Activated CD8-positive, alpha-beta memory T cell treated with anti-CD3 and anti-CD28 coated beads for 36 hours (primary cell): Measurements from ENCODE around the gene SETD3. TPM values are rescaled to one million over a fixed set of nuclear protein-coding genes. Genes with fewer than 3 reads are reported as not detected.

Experiments
- CTCF ChIA-PET: fragments of 350-600 bp; sonication (Branson Sonifier 250); formaldehyde crosslinking; loops from one replicate; lab custom pipeline; 2021; ENCODE audit warnings: antibody characterized with exemption; lab: Charles Lee
- POLR2A ChIA-PET: fragments of 350-600 bp; sonication (Branson Sonifier 250); formaldehyde crosslinking; loops from one replicate; lab custom pipeline; 2021; ENCODE audit warnings: antibody characterized with exemption; lab: Charles Lee
- total RNA-seq, 2 experiments: library from RNA; stranded (reverse); gene quantifications; one replicate each; pipeline ENCODE4 v1.2.3, GENCODE V29; 2021

SETD3 gene
- total RNA-seq, 2 experiments from 2014 or later: 59.3 to 60.1 TPM

- ChIA-PET CTCF (no interaction called here), POLR2A (no interaction called here)
Observed at GRCh38 chr14:99507860-99508640, 27.4 kb upstream of the SETD3 start.

GRCh38 chr14:99506276-99506675, 25.6 kb upstream of the SETD3 start:
- POLR2A ChIA-PET: no interaction called here

GRCh38 chr14:99505089-99505488, 24.4 kb upstream of the SETD3 start:
- ChIA-PET CTCF (no interaction called here), POLR2A (no interaction called here)

More at GRCh38 chr14:99506276-99506675, 25.6 kb upstream of the SETD3 start:
- CTCF ChIA-PET: no interaction called here

GRCh38 chr14:99503848-99504453, 23.3 kb upstream of the SETD3 start:
- CTCF ChIA-PET: no interaction called here
- POLR2A ChIA-PET: no interaction called here

GRCh38 chr14:99502989-99503421, 22.3 kb upstream of the SETD3 start:
- ChIA-PET POLR2A (no interaction called here), CTCF (no interaction called here)

- ChIA-PET CTCF (no interaction called here), POLR2A (no interaction called here)
Observed at GRCh38 chr14:99497894-99498293, 17.2 kb upstream of the SETD3 start.

- ChIA-PET CTCF (interaction anchor here (0.5 kb wide), 1 partner anchor 262 kb away, joined by 4 read pairs; no protein-coding TSS in a partner anchor), POLR2A (no interaction called here)
Observed at GRCh38 chr14:99497341-99497740, 16.7 kb upstream of the SETD3 start.

- ChIA-PET CTCF (no interaction called here), POLR2A (no interaction called here)
Observed at GRCh38 chr14:99484106-99484505, 3.4 kb upstream of the SETD3 start.

GRCh38 chr14:99481745-99482099, 1.1 kb upstream of the SETD3 start:
- POLR2A ChIA-PET: interaction anchor here (0.6 to 2.4 kb wide), 6 partner anchors 10 to 489 kb away, joined by 3 to 16 read pairs (median 3); partner anchors contain the start of genes BCL11B, CCDC85C and CYP46A1
- CTCF ChIA-PET: interaction anchor here (1.0 to 1.2 kb wide), 2 partner anchors 8 to 66 kb away, joined by 3 to 4 read pairs; no protein-coding TSS in a partner anchor

- POLR2A ChIA-PET: interaction anchor here (0.6 to 2.4 kb wide), 11 partner anchors 10 to 624 kb away, joined by 3 to 16 read pairs (median 3); partner anchors contain the start of genes BCL11B, CCDC85C and CYP46A1
- CTCF ChIA-PET: interaction anchor here (1.0 to 1.2 kb wide), 2 partner anchors 9 to 65 kb away, joined by 3 to 4 read pairs; no protein-coding TSS in a partner anchor
Observed at GRCh38 chr14:99480917-99481744, 472 bp upstream of the SETD3 start, which contains the start of gene CCNK. Gene CCNK (plus strand): TSS chr14:99481409. CDS start chr14:99492678, 11,269 bp downstream.

GRCh38 chr14:99479160-99479905, 1.3 kb downstream of the SETD3 start:
- ChIA-PET POLR2A (interaction anchor here (2.4 kb wide), 1 partner anchor 125 kb away, joined by 16 read pairs; the partner anchor contains the start of gene CCDC85C), CTCF (interaction anchor here (0.9 kb wide), 1 partner anchor 43 kb away, joined by 3 read pairs; no protein-coding TSS in a partner anchor)

- ChIA-PET CTCF (no interaction called here), POLR2A (no interaction called here)
Observed at GRCh38 chr14:99478128-99478527, 2.5 kb downstream of the SETD3 start.

GRCh38 chr14:99476864-99477263, 3.8 kb downstream of the SETD3 start:
- ChIA-PET CTCF (no interaction called here), POLR2A (no interaction called here)

- ChIA-PET POLR2A (no interaction called here), CTCF (no interaction called here)
Observed at GRCh38 chr14:99475660-99476059, 5.0 kb downstream of the SETD3 start.

- CTCF ChIA-PET: no interaction called here
- POLR2A ChIA-PET: no interaction called here
Observed at GRCh38 chr14:99475179-99475578, 5.5 kb downstream of the SETD3 start.

- POLR2A ChIA-PET: no interaction called here
- CTCF ChIA-PET: no interaction called here
Observed at GRCh38 chr14:99473458-99473857, 7.2 kb downstream of the SETD3 start.

- POLR2A ChIA-PET: no interaction called here
- CTCF ChIA-PET: no interaction called here
Observed at GRCh38 chr14:99472937-99473336, 7.7 kb downstream of the SETD3 start.

- ChIA-PET CTCF (no interaction called here), POLR2A (interaction anchor here (0.9 kb wide), 1 partner anchor 9 kb away, joined by 3 read pairs; the partner anchor contains the start of genes CCNK and SETD3)
Observed at GRCh38 chr14:99471731-99472130, 8.9 kb downstream of the SETD3 start.
